NCI-H748 treated with DMSO at 0.1 percent for 48 hours (cell line): Measurements from ENCODE around the gene SLC2A4.
"Not testable (repeated sequence)": the region's sequence is repeated elsewhere in the genome, so short reads cannot be mapped to it uniquely, and the experiment has no call there.

Experiments used
- DNase-seq: peaks from one replicate; lab custom pipeline; 2025; lab: John Stamatoyannopoulos, UW

The SLC2A4 gene

GRCh38 chr17:7324438-7324779, 42.9 kb downstream of the SLC2A4 start:
- no peak for DNase-seq

- DNase-seq = no peak
Observed at GRCh38 chr17:7325031-7325528, 43.6 kb downstream of the SLC2A4 start.

- no peak for DNase-seq
Observed at GRCh38 chr17:7326186-7326585, 44.7 kb downstream of the SLC2A4 start.

DNA sequence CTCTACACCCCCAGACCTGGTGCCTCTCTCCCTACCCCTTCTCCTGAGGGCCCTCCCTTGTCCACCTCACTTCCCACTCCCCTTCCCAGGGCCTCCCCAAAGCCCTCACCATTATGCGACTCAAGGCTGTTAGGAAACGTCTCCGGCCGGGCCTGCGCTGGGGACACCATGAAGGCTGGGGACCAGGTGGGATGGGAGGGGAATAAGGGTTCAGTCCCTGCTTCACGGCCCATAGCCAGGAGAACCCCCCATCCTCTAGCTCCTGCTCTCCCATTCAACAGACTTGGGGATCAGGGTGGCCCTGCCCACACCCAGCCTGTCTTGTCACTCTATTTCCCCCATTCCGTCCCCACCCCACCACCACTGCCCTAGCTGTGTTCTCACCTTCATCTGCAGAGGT, 45.5 kb downstream of the SLC2A4 start:
- DNase-seq = no peak

DNA sequence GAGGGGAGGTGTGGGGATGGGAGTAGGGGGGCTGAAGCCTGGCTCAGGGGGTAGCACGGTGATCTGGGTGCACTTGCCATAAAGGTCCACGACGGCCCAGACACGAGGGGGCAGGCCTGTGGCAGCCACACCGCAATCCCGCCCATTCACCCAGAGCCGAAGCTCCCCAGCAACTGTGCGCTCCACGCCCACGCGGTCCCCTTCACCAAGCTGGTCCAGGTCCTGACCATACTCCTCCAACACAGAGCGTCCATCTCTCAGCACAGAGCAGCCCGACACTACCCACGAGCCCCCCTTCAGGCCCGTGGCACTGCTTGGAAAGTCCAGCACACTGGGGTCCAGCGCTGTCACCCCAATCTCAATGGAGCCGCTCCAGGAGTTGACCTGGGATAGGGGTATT, 46.0 kb downstream of the SLC2A4 start:
- no peak for DNase-seq

GRCh38 chr17:7328009-7328408, 46.5 kb downstream of the SLC2A4 start:
- DNase-seq = no peak

DNA sequence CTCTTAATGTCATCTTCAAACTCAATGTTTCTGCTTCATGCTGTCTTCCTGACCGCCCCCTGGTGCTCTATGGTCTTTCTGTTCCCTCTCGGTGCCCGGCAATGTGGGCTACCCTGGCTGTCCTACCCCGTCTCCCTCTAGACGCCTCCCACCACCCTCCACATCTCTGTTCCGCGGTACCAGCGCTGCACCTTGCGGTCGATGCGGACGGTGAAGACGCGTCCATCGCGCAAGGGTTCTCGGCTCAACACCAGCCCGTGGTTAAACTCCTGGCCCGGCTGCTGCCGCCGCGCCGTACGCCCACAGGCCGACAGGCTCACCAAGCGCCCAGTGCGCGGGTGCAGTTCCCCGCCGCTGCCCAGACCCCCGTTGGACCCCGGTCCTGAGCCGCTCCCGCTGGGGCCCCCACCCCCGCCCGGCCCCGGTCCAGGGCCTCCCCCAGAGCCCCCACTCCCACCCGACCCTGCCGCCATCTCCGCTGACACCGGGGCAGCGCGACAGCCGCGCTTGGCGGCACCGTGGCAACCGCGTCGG, 47.4 kb downstream of the SLC2A4 start, which contains the start of gene NEURL4:
Gene NEURL4, minus strand, starts transcription at position 496 of the 534 bp plus-strand sequence. Its CDS starts 23 bp downstream, at position 473.
- no peak for DNase-seq

DNA sequence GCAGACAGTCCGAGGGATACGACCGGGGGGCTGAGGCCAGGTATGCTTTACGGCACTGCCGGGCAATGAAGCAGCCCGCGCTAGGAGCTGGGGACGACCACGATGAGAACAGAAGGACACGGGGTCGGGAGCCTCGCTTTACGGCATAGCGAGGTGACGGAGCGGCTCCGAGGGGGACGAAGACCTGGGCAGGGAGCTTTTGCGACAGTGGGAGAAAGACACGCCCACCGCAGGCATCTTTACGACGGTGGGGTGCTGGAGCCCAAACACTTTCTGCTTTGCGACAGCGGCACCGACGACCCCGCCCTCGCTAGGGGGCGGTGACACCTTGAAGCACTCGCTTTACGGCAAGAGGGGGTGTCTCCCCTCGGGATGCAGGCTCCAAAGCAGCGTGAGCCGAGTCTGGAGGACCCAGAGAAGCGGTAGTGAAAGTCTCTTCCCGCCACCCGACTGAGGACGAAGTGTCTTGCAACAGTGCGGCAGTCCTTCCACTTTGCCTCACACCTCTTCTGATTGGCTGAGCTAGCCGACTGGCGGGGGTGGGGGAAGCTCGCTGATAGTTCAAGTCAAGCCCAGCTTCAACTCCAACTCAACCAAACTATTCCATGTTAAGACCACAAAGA, 48.0 kb downstream of the SLC2A4 start:
- peak; percentile 98 for DNase-seq

GRCh38 chr17:7329997-7330637, 48.6 kb downstream of the SLC2A4 start:
- DNase-seq = peak; percentile 80

DNA sequence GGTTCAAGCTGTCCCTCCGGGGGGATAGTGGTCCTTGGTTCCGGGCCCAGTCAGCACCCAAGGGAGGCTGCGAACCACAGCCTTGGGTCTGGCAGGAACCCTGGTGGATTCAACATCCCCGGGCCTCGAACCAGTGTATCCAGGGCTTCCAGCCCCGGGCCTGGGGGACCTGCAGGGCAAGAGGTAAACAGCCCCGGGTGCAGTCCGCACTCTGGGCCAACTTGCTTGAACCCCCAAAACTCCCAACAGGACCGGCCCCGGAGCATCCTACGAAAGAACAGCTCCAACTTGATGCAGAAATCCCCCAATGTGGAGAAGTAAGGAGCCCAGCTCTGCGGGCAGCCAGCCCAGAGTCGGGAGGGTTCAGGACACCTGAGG, 49.1 kb downstream of the SLC2A4 start:
- DNase-seq = no peak

DNA sequence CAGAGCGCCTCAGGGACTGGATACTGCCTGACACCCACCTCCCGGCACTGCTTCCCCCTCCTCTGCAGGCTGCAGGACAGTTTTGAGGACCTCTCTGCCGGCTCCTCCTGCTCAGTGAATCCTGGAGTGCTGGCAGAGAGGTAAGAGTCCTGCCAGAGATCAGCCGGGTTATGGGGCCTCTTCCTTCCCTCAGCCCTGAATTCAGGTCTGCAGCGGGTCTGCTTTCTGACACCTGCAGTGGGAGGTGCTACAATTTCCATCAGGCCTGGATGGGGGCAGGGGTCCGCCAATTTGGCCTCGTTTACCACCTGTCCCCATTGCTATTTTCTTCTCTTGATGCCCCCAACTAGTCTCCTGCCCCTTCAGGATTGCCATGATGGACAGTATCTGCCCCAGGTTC, 50.6 kb downstream of the SLC2A4 start:
- DNase-seq = no peak

DNA sequence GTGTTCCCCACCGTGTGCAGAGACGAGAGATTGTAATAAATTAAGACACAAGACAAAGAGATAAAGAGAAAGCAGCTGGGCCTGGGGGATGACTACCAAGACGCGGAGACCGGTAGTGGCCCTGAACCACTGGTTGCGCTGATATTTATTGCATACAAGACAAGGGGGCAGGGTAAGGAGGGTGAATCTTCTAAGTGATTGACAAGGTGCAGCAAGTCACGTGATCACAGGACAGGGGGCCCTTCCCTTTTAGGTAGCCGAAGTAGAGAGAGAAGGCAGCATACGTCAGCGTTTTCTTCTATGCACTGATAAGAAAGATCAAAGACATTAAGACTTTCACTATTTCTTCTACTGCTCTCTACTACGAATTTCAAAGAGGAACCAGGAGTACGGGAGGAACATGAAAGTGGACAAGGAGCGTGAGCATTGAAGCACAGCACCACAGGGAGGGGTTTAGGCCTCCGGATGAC, 51.1 kb downstream of the SLC2A4 start:
- DNase-seq = not testable (repeated sequence)

DNA sequence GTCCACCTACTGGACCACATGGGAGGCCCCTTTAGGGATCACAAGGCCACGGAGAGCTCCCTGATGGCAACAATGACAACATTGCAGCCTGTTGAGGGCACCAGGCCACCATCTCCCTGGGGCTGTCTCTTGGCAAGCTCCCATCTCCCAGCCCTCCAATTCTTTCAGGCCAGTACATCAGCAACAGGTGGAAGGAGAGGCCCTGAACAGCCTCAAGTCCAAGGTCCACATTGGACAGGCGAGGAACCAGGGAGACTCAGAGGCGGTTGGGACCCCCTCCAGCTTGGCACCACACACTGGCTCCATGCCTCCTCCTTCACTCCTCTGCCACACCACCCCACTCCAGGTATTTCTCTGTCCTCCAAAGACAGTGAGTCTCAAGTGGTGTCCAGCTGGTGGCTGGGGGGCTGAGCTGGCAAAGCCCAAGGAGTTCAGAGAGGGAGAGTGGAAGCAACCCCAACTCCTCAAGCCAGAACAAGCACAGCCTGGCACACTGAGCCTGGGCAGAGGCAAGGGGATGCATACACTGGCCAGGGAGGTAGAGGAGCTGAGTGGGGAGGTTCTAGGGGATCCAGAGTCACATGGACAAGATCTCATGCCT, 53.5 kb downstream of the SLC2A4 start:
- DNase-seq = no peak

DNA sequence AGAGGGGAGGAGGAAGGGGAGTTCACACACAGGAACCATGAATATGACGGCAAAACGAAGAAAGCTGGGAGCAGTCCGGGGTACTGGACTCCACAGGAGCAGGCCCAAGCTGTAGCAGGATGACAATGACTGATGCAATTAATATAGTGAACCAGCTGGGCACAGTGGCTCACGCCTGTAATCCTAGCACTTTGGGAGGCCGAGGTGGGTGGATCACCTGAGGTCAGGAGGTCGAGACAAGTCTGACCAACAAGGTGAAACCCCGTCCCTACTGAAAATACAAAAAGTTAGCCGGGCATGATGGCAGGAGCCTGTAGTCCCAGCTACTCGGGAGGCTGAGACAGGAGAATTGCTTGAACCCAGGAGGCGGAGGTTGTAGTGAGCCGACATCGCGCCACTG, 54.2 kb downstream of the SLC2A4 start:
- not testable (repeated sequence) for DNase-seq

- DNase-seq = no peak
Observed at GRCh38 chr17:7336240-7337175, 55.0 kb downstream of the SLC2A4 start, which contains the start of gene ACAP1. Gene ACAP1 (plus strand): TSS chr17:7336529. CDS start chr17:7336735, 206 bp downstream.

GRCh38 chr17:7337600-7337999, 56.1 kb downstream of the SLC2A4 start:
- DNase-seq = not testable (repeated sequence)
